AG10803 (cell line): ENCODE results near the gene OSBPL8.

Experiments
- DNase-seq: peaks from one replicate; pipeline ENCODE4 v3.0.0; 2010; ENCODE audit warnings: low read depth
- H3K4me3 ChIP-seq: 2 replicates; pipeline ENCODE4 v1.5.1; 2011; ENCODE audit warnings: mild to moderate bottlenecking, low read length, control low read depth
- CTCF ChIP-seq: conservative IDR thresholded peaks from 2 replicates; pipeline ENCODE4 v1.5.1; 2011; ENCODE audit warnings: mild to moderate bottlenecking, low read length, control low read depth, inconsistent platforms

OSBPL8 gene

GRCh38 chr12:76471579-76471978 lies 88.0 kb downstream of the OSBPL8 start:
- DNase-seq = no peak
- TF ChIP-seq CTCF = no peak
- no peak overlapping the region for H3K4me3 ChIP-seq

DNA sequence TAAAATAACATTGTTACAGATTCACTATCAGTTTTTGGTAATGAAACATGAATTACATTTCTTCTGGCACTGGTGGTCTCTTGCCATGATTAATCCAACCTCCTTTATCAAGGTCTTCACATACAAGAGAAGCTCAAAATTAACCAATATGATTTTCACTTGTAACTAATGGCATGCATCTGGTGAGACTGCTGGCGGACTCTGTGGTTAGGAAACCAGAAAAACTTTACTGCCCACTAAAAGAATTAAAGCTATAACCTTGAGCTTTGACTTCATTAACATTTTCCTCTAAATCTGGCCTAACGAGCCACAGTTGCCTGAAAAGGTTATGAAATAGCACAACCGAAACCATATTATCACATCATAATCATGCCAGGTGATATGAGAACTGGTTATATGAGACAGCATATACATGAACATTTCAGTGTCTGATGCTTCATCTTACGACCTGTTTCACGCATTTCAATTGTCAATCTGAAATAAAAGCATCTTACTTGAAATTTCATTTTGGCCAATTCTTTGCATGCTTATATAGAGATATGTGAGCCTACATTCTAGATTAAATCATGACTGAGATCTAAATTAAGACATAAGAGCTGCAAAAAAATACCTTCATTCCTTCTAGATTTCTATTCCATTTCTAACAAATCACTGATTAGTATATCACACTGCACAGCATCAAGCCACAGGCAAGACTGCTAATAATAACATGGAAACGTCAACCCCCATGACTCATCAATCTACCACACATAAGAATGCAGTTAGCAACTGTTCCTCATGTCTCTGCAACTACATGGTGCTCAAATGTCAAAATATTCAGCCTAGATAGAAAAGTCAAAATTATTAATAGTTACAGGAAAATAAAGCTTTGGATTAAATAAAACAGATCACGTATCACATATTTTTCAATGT lies 89.3 kb downstream of the OSBPL8 start:
- DNase-seq = peak; percentile 84
- TF ChIP-seq CTCF = no peak
- H3K4me3 ChIP-seq = no peak overlapping the region

DNA sequence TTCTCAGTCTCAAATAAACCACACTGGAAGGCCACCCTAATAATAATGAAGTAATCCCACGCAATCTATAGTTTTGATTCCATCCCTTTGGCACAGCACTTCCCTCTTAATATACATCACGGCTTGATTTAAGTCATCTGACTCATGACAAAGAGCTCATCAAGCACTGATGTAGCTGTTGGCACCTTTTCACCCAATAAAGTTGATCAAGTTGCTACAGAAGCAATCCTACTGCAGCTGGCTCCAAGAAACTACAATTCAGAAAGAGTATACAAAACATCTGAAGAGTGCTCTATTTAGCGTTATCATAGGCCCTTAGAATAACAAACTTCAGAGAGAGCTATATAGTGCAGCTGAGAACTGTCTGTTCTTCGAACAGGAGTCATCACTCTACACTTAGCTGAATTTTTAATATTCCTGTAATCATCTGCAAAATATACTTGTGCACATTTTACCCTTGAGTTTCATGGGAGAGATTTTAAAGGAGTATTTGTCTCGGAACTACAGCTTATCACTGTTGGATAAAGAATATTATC lies 94.9 kb downstream of the OSBPL8 start:
- no peak for TF ChIP-seq CTCF
- H3K4me3 ChIP-seq = no peak overlapping the region
- DNase-seq = no peak

- DNase-seq = peak; percentile 43
- no peak overlapping the region for H3K4me3 ChIP-seq
- TF ChIP-seq CTCF = no peak
These were observed 96.8 kb downstream of the OSBPL8 start for GRCh38 chr12:76462668-76463224.

GRCh38 chr12:76460807-76461206 lies 98.8 kb downstream of the OSBPL8 start:
- H3K4me3 ChIP-seq = no peak overlapping the region
- peak; percentile 12 for DNase-seq
- TF ChIP-seq CTCF = no peak

DNA sequence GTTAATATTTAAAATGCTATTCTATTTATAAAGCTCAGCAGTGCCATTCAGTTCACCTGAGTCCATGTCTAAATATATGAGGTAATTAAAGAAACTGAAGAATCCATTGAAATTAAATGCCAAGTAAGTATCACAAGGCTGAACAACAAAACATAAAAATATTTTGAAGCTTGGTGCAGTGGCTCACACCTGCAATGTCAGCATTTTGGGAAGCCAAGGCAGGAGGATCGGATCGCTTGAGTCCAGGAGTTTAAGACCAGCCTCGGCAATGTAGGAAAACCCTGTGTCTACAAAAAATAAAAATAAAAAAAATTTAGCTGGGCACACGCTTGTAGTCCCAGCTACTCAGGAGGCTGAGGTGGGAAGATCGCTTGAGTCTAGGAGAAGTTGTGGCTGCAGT lies 101.8 kb downstream of the OSBPL8 start:
- no peak overlapping the region for H3K4me3 ChIP-seq
- no peak for TF ChIP-seq CTCF
- no peak for DNase-seq

GRCh38 chr12:76457010-76457409 lies 102.6 kb downstream of the OSBPL8 start:
- TF ChIP-seq CTCF = no peak

More at GRCh38 chr12:76457010-76457409, 102.6 kb downstream of the OSBPL8 start:
- DNase-seq = no peak
- H3K4me3 ChIP-seq = no peak overlapping the region
